ENCODE measurements around the gene FIGLA.
A peak's percentile ranks its signal among the peaks of the same experiment; 100 is the strongest.
"Not testable (repeated sequence)": the region's sequence is repeated elsewhere in the genome, so short reads cannot be mapped to it uniquely, and the experiment has no call there.

FIGLA gene

DNA sequence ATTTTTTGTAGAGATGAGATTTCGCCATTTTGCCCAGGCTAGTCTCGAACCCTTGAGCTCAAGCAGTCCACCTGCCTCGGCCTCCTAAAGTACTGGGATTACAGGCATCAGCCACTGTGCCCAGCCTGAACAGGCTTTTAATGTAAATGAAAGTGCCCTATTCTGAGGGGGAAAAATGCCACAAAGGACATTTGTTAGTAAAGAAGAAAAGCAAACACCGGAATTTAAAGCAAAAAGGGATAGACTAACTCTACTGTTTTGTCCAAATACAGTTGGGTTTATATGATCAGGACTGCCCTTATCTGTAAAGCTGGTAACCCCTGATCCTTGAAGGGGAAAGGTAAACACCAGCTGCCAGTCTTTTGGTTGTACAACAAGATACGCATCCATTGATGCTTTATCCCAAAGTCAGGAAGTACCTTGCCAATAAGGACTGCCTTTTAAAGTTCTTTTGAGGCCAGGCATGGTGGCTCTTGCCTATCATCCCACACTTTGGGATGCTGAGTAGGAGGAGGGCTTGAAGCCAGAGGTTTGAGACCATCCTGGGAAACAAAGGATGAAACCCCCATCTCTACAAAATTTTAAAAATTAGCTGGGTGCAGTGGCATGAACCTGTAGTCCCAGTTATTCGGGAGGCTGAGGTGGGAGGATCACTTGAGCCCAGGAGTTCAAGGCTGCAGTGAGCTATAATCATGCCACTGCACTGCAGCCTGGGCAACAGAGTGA, 16.8 kb upstream of the FIGLA start:
- DNase-seq = peak; percentile 1

DNA sequence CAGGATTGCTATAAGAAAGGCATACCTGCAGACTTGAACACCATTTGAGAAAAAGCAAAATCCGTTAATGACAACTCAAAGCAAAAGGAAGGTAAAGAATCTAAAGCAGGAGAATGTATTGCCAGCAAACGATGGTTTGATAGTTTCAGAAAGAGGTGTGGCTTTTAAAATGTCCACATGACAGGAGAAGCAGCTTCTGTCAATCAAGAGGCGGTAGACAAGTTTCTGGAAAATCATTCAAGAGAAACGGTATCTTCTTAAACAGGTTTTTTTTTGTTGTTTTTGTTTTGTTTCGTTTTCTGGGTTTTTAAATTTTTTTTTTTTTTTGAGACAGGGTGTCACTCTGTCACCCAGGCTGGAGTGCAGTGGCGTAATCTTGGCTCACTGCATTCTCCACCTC, 16.2 kb upstream of the FIGLA start:
- no peak for DNase-seq

DNA sequence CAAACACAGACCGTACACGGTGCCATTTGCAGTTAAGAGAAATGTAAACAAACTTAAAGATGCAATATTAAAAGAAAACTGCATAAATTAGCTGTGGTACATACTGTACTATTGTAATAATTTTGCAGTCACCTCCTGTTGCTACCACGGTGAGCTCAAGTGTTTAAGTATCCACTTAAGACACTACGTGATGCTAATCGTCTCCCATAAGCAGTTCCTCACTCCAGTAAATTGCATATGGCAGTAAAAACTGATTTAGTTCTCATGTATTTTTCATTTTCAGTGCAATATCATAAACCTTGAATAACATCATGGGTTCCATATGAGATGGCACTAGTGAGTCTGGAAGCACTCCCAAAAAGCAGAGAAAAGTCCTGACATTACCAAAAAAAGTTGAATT, 15.6 kb upstream of the FIGLA start:
- DNase-seq = peak; percentile 13

- no peak for DNase-seq
Observed at GRCh38 chr2:70801607-70802263, 11.3 kb upstream of the FIGLA start.

- no peak for DNase-seq
Observed at GRCh38 chr2:70799706-70800105, 9.3 kb upstream of the FIGLA start.

DNA sequence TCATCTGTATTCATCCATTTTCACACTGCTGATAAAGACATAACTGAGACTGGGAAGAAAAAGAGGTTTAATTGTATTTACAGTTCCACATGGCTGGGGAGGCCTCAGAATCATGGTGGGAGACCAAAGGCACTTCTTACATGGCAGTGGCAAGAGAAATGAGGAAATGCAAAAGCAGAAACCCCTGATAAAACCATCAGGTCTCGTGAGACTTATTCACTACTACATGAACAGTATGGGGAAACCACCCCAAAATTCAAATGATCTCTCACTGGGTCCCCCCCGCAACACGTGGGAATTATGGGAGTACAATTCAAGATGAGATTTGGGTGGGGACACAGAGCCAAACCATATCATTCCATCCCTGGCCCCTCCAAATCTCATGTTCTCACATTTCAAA, 7.6 kb upstream of the FIGLA start:
- not testable (repeated sequence) for DNase-seq

DNA sequence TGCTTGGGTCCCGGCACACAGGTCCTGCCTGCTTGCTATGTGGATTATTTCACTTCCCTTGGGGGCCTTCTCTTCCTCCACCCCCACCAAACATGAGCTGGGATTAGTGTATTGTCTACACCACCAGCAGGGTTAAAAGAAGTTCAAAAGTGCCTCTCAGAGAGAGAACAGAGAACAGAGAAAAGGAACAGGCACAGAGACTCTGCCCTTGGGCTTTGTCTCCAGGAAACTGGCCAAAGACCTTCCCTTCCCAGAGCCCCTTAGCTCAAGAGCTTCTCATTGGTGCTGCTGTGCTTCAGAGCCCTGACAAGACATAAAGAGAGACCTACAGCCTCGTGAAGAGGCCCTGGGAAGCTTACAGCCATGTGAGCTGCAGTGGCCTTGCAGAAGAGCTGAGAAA, 7.1 kb upstream of the FIGLA start:
- no peak for DNase-seq

- DNase-seq = no peak
Observed at GRCh38 chr2:70796262-70796661, 5.8 kb upstream of the FIGLA start.

DNA sequence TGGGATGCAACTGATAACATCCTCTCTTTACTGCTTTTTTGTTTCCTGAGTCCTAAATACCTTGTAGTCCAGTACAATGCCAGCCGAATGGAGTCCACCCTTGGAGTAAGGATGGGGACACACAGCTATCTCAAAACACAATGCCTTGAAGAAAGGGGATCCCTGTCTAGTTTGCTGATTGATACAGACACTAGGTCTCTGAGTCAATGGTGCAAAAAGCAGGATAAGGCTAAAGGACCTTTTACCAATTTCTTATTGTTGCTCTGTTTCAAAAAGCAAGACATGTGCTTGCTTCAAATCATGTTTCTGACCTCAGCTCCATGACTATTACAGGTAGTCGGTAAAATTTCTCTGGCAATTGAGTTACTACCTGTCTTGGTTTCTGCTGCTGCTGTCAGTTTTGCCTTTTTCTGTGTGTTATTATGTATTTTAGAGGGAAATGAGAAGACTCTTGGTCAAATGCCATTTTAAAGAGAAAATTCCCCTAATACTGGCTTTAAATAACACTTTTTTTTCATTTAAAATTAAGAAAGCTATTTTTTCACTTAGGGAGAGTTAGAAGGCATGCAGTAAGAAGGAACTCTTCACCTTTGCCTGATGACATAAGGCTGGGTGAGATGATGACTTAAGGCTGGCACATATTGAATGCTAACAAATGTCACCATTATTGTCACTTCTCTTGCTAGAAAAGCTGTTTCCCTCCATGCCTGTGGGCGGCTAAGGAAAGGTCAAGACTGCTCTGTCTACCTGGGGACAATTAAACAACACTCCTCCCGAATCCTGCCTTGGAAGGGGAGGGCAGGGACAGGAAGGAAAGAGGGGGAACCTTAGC, 4.9 kb upstream of the FIGLA start:
- DNase-seq = no peak

DNA sequence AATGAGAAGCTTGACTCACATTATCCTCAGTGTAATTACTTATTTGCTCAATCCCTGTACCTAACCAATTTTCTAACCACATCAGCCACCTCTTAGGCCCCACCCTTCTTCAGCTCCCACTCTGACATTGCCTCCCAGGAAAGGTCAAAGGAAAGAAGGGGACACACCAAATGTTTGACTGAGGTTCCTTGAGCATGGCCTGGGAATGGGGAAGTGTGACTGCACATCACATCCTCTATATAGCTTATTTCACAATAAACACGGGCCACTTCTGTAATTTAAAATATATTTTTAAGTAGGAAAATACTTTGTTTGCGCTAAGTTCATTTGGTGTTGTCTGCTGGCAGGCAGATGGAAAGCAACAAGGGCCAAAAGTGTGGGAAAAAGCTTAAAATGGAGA, 3.0 kb upstream of the FIGLA start:
- DNase-seq = no peak

DNA sequence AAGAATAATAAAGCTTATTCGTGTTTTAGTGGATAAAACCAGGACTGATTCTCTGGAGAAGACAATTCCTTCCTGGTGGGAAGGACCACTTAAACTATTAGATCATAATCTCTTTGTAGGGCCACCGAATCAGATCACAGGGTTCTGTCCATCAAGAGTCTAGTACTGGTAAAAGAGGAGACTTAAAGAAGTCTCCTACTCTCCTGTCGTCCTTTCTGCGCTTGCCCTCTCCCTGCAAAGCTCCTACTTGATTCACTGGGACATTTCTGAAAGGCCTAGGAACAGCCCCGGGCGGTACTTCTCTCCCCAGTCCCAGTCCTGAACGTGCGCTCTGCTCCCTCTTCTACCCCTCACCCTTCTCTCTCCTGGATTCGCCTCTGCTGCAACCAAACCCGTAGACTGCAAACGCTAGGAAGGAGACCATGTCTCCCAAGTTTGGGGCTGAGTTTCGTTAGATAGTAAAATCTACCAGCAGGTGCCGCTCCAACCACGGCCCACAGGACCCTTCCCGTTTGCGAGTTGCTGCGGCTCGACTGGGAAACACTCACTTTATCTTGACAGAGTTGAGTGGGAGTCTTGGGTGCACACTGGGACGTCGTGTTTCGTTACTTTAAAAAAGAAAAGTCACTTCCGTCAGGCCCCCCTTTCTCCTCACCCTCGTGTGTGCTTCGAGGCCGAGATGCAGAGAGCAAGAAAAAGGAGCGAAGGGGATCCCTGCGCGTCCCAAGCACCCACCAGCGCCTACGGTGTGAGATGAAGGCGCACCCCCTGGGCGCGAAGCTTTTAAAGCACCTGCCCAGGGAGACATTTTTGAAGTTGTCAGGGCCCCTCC, 923 bp downstream of the FIGLA start:
- peak; percentile 61 for DNase-seq

- DNase-seq = peak; percentile 11
Observed at GRCh38 chr2:70785137-70785911, 5.1 kb downstream of the FIGLA start.

DNA sequence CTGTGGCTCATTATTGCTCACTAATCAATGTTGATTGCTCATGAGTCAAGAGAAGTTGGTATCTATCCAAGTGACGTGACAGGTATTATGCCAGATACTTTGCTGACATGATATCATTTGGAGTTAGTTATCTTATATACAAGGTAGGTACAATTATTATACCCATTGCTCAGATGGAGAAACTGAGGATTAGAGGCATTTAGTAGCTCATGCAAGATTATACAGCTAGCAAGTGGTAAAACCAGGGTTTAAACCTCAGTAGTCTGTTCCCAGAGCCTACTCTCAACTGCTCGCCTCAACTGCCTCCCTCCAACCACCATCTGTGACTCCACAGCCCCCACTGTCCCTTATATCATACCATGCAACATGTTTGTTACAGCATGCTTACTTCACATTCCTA, 6.1 kb downstream of the FIGLA start:
- no peak for DNase-seq

DNA sequence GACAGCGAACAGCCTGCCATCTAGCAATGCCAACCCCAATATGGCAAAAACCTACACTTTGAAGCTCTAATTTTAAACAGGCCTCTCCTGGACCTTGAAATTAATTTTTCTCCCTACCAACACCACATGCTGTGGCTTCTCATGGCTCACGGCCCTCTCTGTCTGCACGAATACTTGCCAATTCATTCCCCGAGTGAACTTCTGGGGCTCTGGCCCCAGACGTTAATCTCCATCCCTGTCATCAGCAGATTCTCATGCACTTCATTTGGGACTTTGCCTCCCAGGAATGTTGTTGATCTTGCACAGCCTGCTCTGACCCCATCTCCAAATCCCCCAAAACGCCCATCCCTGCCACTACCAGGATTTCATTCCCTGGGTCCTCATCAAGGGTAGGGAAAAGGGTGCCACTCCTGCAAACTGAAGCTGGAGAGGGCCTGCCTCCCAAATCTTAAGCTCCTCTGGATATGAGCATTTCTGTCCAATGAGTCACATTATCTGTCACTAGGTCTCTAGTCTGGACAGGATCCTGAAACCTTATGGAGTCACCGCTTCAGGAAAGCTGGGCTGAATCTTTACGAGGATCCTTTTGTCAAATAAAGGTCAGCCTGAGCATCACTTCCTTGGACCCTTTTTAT, 10.4 kb downstream of the FIGLA start:
- DNase-seq = no peak

GRCh38 chr2:70779491-70779890, 11.0 kb downstream of the FIGLA start:
- no peak for DNase-seq

GRCh38 chr2:70778676-70779075, 11.8 kb downstream of the FIGLA start:
- no peak for DNase-seq

- DNase-seq = no peak
Observed at GRCh38 chr2:70777450-70777849, 13.0 kb downstream of the FIGLA start.

DNA sequence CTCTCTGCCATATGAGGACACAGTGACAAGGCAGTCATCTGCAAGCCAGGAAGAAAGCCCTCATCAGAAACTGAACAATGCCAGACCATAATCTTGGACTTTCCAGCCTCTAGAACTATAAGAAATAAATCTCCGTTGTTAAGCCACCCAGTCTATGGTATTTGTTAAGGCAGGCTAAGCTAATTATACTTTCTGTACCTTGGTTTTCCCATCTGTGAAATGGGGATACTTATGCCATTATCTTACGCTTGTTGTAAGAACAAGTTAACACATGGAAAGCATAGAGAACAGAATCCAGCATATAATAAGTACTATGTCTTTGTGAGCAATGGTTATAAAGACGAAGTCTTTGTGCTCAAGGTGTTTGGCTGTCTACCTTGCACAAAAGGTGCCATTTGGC, 14.2 kb downstream of the FIGLA start:
- no peak for DNase-seq

- no peak for DNase-seq
Observed at GRCh38 chr2:70775141-70775540, 15.3 kb downstream of the FIGLA start.

GRCh38 chr2:70772486-70773155, 17.8 kb downstream of the FIGLA start:
- no peak for DNase-seq

- no peak for DNase-seq
Observed at GRCh38 chr2:70771446-70771845, 19.0 kb downstream of the FIGLA start.
